ENCODE results near the gene PRKN.
"Not testable (repeated sequence)": the region's sequence is repeated elsewhere in the genome, so short reads cannot be mapped to it uniquely, and the experiment has no call there.

Gene PRKN

DNA sequence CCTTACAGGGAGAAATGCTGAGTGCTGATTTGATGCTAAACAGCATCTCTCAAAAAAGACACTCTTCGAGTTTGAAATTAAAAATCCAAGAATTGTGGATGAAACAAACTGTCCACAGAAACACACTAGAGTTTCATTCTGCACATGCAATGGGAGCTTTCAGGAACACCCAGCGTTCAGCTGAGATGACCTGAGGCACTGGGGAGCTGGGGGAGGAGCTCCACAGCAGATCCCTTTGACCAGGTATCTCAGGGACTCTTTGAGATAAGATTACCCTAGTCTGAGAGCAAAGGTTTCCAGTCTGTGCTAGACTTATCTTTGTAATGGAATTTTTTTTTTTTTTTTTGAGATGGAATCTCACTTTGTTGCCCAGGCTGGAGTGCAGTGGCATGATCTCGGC is 1382.9 kb downstream of the PRKN start:
- no peak for DNase-seq (ENCODE audit: low spot score)
- FAIRE-seq, result no peak

DNA sequence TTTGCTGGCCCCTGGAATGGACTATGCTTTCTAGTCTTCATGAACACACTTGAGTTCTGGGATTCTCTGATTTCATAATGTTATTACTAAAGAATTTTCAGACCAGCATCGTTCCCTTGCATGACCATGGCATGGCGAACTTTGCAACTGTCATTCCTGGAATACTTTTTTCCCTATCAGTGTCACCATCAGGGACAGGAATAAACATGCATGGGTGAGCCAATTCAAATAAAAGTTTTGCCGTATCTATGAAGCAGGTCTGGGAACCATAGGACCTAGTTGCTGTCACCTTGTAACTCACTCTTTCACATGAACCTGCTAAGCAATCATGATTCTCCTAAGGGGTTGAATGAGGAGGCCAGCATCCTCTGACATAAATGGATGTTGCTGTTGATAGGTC is 1385.5 kb downstream of the PRKN start:
- no peak for DNase-seq (ENCODE audit: low spot score)
- no peak for FAIRE-seq

DNA sequence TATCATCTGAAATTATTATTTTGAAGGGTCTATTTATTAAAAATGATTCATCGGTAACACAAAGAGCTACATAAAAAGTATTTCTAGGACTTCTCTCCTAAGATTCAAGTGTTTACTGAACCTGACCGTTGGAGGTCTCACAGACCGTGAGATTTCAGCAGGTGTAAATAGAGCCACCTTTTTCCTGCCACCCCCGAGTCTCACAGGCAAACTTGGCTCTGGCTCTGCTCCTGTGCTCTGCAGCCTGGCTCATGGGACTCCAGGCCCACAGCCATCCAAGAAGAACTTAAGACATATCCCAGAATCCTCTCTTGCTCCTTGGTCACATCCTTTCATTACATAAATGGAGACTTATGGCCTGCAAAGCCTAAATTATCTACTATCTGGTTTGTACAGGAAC is 1385.9 kb downstream of the PRKN start:
- no peak for FAIRE-seq
- no peak for DNase-seq (ENCODE audit: low spot score)

DNA sequence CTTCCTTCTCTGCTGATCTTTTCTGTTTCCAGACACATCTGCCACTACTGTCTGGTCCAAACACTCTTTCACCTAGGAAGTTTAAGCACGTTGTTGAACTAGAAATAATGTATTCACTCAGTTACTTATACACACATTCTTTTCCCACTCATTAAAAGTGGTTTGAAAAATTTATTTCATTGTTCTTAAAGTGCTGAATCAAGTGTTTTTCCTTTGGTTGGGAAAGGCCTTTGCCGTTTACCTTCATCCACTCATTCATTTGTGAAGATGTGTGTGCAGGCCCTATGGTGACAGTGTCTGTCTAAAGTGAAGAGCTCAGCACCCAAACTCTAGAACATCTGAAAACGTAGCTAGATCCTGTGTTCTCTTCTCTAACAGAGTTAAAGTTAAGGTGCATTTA is 1389.6 kb downstream of the PRKN start:
- no peak for FAIRE-seq

DNA sequence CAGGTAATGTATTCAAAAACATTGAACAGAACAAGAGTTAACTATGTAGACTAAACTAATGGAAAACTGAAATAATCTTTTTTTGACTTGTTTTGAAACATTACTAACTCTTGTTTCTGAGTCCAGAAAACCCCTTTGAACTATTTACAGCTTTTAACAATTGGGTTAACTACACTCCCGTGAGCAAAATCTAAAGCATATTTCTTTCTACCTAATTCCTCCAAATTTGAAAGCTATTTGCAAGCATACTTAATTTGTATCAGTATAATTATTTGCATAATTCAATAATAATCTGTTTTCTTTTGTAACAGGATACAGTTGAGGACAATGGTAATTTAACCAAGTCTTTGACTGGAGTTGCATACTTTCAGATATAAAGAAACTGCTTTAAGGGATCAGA is 1391.1 kb downstream of the PRKN start:
- DNase-seq (ENCODE audit: low spot score), result no peak
- FAIRE-seq, result no peak

More for the DNA sequence above, 1389.6 kb downstream of the PRKN start:
- DNase-seq (ENCODE audit: low spot score), result no peak

DNA sequence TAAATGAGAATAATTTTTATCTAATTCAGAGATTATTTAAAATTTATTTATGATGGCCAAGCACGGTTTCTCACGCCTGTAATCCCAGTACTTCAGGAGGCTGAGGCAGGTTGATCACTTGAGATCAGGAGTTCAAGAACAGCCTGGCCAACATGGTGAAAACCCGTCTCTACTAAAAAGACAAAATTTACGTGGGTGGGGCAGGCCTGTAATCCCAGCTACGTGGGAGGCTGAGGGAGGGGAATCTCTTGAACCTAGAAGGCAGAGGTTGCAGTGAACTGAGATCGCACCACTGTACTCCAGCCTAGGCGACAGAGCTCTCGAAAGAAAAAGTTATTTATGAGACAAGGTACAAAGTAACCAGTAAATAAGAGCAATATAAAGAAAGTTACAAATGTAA is 1394.2 kb downstream of the PRKN start:
- no peak for DNase-seq (ENCODE audit: low spot score)
- no peak for FAIRE-seq

DNA sequence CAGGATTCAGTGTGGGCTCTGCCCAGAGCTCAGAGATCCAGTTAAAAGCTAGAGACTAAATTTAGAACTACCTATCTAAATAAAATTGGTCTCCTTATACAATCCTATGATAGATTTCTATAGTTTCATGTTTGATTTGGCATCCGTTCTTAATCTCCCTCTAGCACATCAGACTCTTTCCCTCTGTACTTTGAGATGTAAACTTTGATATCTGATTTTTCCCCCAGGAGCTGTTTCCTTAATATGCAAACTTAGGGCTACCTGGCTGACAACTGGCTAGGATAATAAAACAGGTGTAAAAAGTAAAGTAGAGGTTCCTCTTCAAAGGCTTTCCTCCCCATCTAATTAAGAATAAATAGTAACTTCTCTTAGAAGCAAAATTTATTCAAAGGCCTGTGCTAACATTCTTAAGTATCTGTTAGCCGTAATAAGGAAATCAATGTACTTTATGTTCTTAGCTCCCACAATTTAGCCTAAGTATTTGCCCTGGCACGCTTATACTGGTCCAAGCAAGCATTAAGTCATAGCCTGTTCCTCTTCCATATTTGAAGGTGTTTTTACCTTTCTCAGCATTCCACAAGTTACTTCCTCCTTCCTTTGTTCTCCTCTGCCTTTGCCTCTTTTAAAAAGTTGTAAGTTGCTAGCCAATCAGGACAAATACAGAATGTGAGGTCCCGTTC is 1396.0 kb downstream of the PRKN start:
- not testable (repeated sequence) for DNase-seq (ENCODE audit: low spot score); FAIRE-seq

DNA sequence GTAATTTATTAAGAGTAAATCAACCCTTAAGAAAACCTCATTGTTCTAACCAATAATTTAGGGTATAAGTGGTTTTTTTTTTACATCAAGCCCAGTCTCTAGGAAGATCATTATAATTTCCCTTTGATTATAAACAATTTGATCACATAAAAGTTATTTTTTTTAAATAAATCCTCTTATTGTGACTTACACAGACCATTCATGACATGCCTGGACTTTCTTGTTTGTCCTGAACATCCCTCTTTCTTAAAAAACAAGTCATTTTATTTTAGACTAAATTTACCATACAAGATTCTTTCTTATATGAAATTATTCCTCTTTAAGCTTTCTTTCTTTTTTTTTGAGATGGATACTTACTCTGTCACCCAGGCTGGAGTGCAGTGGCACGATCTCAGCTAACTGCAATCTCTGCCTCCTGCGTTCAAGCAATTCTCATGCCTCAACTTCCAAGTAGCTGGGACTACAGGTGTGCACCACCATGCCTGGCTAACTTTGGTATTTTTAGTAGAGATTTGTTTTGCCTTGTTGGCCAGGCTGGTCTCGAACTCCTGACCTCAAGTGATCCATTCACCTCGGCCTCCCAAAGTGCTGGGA is 1400.1 kb downstream of the PRKN start:
- DNase-seq (ENCODE audit: low spot score), result peak; percentile 11

DNA sequence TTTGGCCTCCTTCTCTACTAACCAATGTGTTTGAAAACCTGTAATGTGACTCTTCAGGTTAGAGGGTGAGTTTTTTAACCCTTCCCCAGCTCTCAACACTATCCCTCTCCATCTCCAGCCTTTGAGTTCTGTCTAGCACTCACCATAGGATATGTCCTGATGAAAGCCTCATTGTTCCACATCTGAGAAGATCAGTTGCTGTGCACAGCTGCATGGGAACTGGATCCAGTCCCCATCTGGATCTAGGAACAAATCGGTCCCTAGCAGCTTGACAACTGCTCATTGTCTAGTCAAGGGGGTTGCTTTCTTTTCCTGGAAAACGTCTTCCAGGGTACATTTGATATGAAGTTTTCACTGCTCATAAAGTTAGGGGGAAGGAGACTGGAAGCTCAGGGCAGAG is 1408.3 kb downstream of the PRKN start:
- no peak for DNase-seq (ENCODE audit: low spot score)
- no peak for FAIRE-seq

More for the DNA sequence above, 1400.1 kb downstream of the PRKN start:
- no peak for FAIRE-seq

DNA sequence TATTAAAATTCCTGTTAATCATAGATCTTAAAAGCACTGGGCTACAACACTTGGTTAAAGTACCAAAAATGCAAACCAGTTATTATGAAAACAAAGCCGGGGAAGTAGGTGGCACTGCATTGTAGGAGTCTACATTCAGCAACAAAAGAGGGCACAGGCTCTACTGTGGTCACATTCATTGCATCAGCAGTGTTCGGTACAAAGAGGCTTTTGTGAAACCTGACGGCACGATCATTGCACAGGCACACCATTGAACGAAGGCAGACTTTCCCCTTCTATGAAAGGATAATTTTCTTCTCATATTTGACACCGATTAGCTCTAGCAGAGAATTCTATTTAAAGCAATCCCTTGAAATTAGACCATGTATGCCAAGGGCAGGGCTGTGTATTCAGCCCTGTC is 1409.1 kb downstream of the PRKN start:
- DNase-seq (ENCODE audit: low spot score) (no peak), FAIRE-seq (no peak)

DNA sequence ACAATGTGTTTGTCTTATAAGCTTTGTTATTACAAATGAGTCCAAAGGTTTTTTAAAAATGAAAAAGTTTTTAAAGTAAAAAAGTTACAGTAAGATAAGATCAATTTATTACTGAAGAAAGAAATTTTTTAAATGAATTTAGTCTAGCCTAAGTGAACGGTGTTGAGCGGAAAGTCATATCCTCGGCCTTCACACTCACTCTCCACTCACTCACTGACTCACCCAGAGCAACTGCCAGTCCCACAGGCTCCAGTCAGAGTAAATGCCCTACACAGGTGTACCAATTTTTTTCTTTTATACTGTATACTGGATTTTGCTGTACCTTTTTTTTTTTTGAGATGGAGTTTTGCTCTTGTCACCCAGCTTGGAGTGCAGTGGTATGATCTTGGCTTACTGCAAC is 1411.0 kb downstream of the PRKN start:
- DNase-seq (ENCODE audit: low spot score) (no peak), FAIRE-seq (no peak)

DNA sequence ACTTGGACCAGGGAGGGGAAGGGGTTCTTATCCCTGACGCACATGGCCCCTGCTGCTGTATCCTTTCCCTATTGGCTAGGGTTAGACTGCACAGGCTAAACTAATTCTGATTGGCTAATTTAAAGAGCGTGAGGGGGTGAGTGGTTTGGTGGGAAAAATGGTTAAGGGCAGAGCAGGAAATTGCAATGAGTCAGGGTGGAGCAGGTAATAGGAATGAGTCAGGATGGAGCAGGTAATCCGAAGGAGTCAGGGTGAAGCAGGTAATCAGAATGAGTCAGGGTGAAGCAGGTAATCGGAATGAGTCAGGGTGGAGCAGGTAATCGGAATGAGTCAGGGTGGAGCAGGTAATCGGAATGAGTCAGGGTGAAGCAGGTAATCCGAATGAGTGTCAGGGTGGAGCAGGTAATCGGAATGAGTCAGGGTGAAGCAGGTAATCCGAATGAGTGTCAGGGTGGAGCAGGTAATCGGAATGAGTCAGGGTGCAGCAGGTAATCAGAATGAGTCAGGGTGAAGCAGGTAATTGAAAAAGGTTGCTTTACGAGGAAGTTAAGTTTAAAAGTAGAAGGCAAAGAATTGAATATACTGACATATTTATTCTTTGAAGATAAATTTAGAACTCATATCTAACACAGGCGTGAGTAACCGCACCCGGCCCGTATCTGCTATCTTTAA is 1412.2 kb downstream of the PRKN start:
- not testable (repeated sequence) for DNase-seq (ENCODE audit: low spot score); FAIRE-seq

DNA sequence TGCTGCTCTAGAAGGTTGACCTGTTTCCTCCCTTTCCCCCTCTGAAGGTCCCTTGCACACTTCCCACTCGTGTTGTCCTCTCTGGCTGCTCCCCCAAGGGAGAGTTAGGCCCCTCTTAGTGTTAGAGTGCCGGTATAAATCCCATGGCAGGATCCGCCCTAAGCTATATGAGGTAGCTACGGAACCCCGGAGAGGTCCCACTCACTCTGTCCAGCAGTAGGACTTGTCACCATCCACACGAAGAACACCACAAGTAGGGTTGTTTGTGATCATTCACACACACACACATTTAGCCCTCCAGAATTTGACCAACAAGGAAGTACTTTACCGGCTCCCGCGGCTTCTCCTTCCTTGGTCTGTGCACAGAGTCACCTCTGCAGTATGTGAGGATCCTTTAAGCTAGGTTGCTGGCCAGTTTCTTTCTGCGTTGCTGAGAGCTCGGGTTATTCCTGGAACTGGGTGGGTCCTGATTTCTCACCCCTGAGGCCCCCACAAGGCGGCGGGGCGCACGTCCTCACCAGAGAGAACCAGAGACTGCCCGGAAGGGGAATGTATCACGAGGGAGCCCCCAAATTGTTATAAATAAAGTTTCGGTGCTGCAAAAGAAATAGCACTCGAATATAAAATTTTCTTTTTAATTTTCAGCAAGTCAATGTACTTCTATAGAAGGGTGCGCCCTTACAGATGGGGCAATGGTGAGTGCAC is 1412.9 kb downstream of the PRKN start:
- not testable (repeated sequence) for DNase-seq (ENCODE audit: low spot score); FAIRE-seq

DNA sequence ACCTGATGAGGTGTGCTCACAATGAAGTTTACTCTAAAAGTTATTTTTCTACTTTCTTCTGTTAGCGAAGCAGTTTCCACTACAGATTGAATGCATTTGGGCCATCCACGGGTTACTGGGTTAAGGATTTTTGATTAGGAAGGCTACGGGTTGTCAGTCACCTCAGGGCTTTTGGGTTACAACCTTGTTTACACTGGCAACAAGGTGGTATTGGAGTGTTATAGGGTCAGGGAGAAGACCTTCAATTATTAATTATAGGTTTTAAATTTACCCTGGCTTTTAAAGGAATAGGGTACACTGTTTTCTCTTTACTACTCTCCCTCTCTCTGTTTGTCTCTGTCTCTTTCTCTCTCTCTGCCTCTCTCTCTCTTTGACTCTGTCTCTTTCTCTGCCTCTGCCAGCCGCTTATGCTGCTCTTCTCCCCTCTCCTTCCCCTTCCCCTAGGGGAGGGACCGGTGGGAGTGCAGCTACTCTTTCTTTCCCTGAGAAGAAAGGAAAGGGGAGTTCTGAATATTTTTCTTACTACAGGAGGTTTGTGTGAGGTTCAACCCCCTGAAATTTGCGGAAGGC is 1413.5 kb downstream of the PRKN start:
- no peak for FAIRE-seq
- DNase-seq (ENCODE audit: low spot score), result no peak

DNA sequence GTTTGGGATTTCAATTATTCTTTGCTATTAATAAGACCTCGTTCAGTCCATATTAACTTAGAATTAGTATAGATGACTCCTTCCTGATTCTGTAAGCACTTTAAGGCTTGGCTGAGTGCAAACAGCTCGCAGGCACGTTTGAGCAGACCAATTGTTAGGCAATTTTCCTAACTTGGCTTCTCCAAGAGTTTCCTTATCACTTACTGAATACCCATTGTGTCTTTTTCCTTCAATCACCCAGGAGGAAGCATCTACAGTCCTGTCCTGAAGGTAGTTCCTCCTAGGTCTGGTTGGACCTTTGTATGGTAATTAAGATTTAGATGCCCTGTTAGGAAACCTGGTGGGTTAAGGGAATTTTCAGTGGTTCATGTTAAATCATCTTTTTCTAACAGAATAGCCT is 1414.1 kb downstream of the PRKN start:
- FAIRE-seq; DNase-seq (ENCODE audit: low spot score): not testable (repeated sequence)

DNA sequence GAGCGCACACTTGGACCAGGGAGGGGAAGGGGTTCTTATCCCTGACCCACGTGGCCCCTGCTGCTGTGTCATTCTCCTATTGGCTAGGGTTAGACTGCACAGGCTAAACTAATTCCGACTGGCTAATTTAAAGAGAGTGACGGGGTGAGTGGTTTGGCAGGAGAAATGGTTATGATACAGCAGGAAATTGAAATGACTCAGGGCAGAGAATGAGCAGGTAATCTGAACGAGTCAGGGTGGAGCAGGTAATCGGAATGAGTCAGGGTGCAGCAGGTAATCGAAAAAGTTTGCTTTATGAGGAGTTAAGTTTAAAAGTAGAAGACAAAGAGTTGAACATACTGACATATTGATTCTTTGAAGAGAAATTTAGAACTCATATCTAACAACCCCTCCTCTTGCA is 1417.8 kb downstream of the PRKN start:
- FAIRE-seq; DNase-seq (ENCODE audit: low spot score): not testable (repeated sequence)

DNA sequence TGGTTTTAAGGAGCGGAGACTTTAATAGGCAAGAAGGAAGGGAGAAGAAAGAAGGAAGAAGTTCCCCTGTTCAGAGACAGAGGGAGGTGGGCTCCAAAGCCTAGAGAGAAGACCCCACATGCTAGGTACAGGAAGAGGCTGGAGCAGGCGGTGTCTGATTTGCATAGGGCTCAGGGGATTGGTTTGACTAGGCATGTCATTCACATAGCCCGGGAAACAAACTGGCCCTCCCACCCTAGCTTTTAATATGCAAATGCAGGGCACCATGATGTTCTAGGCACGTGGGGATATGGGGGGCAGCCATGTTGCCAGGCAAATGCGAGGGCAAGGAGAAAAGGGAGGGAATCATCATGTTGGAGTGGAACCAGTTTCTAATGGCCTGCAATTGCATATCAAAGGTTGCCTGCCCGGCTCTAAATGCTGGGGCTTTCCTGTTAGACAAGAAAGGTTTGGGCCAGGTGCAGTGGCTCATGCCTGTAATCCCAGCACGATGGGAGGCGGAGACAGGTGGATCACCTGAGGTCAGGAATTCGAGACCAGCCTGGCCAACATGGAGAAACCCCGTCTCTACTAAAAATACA is 1419.4 kb downstream of the PRKN start:
- FAIRE-seq (no peak), DNase-seq (ENCODE audit: low spot score) (no peak)

DNA sequence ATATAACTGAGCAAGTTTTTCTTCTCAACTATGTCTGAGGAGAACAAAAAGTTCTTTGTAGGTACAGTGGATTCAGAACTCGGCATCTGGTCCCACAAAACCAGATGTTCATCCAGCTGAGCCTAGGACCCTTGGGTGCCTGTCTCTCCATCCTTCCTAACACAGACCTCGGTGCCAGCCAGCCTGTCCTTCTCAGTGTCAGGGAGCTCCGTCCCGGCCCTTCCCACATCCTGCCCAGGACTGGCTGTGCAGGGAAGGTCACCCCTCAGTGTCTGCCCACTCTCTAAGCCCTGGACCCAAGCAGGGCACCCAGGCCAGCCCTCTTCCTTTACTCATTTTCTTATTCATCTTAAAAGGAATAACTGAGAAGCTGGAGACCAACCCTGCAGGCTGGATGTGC is 1421.7 kb downstream of the PRKN start:
- DNase-seq (ENCODE audit: low spot score), result no peak
- no peak for FAIRE-seq

DNA sequence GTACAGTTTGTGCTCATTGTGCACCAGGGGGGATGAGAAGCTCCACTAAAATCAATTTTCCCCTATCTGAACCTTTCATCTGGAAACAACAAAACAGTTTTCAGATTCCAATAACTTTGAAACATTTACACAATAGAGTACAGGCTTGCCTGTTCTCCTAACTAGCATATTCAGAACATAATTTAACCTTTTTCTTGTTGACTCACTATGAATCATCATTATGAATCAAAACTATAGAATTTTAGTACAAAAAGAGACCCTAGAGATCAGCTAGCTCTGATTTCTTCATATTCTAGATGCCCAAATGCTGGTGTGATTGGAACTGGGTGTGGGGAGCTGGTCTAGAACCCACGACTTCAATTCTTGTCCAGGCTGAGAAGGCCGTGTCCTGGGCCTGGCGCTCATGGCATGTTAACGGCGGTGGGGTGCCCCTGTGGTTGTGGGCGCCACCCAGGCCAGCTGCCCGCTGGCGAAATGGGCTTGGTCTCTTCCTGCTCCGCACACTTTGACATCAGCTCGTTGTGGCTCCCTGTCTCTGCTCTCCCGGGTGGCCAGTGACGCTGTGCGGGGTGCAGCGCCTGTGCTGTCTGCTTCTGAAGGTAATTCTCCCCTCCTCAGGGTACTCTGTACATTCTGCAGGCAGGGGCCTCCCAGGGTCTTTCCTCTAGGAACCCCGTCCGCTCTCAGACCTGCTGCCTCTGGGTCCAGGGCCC is 1423.8 kb downstream of the PRKN start:
- DNase-seq (ENCODE audit: low spot score) (no peak), FAIRE-seq (no peak)

DNA sequence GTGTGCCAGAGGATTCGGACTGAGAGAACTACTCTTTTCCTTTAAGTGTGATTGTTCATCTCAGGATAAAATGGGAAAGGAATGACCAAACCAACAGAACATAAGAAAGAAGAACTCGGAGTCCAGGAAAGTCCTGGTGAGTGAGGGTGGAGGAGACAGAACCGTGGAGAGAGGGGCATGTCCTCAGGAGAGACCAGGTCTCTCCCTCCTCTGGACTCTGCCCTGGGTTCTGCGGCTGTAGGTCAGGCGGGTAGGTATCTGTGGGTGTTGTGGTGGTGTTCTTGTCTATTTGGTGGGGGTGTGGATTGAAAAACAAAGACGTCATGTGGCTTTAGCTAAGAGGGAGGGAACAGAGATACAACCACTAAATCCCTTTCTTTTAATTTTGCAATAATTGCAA is 1424.6 kb downstream of the PRKN start:
- FAIRE-seq (no peak), DNase-seq (ENCODE audit: low spot score) (no peak)

DNA sequence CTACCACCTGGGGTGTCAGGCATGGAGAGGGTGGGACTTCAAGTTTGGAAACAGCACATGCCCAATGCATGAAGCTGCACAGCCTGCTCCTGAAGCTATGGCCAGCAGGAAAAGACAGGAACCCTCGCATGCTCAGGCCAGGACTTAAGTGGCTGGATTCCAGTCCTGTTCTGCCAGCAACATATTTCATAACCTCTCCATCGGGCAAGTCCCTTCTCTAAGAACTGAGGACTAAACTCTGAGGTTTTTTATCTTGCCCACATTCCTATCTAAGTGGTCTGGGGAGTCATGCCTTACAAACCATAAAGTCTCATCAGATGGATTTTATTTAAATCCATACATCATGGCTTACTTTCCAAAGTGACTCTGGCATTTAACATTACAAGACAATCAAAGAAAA is 1426.2 kb downstream of the PRKN start:
- DNase-seq (ENCODE audit: low spot score) (peak; percentile 48), FAIRE-seq (no peak)

Measured in RCC 7860 (cell line).